GM23248 (cell line): Measurements from ENCODE around the gene PRG2. TPM values are rescaled to one million over a fixed set of nuclear protein-coding genes. Genes with fewer than 3 reads are reported as not detected.

Source experiments
- DNase-seq: peaks from one replicate; pipeline ENCODE4 v3.0.0-alpha.2; 2015
- H2AFZ ChIP-seq: fragments of 200-600 bp; sonication (generic); 2 replicates; pipeline ENCODE4 v1.6.1; 2016; ENCODE audit warnings: antibody characterized with exemption
- H3F3A ChIP-seq: fragments of 200-600 bp; sonication (generic); 2 replicates; pipeline ENCODE4 v1.6.1; 2016; ENCODE audit warnings: mild to moderate bottlenecking, antibody characterized with exemption, mixed run types; ENCODE audit not compliant: insufficient read depth
- H3K27ac ChIP-seq: fragments of 200-600 bp; sonication (generic); 2 replicates; pipeline ENCODE4 v1.5.1; 2016; ENCODE audit warnings: mild to moderate bottlenecking
- H3K27me3 ChIP-seq: fragments of 200-600 bp; sonication (generic); replicated peaks from 2 replicates; pipeline ENCODE4 v1.6.1; 2016; ENCODE audit warnings: mild to moderate bottlenecking; ENCODE audit not compliant: insufficient read depth
- H3K36me3 ChIP-seq: fragments of 200-600 bp; sonication (generic); 2 replicates; pipeline ENCODE4 v1.6.1; 2016; ENCODE audit warnings: low read depth, mild to moderate bottlenecking
- H3K4me1 ChIP-seq: fragments of 200-600 bp; sonication (generic); 2 replicates; pipeline ENCODE4 v1.6.1; 2016; ENCODE audit warnings: mild to moderate bottlenecking; ENCODE audit not compliant: insufficient read depth
- H3K4me2 ChIP-seq: fragments of 200-600 bp; sonication (generic); one replicate; pipeline ENCODE4 v1.6.1; 2016; ENCODE audit warnings: mild to moderate bottlenecking; ENCODE audit not compliant: unreplicated experiment
- H3K4me3 ChIP-seq: fragments of 200-600 bp; sonication (generic); 2 replicates; pipeline ENCODE4 v1.5.1; 2016; ENCODE audit warnings: mild to moderate bottlenecking
- H3K79me2 ChIP-seq: fragments of 200-600 bp; sonication (generic); 2 replicates; pipeline ENCODE4 v1.6.1; 2016; ENCODE audit warnings: mild to moderate bottlenecking; ENCODE audit not compliant: insufficient read depth
- H3K9ac ChIP-seq: fragments of 200-600 bp; sonication (generic); 2 replicates; pipeline ENCODE4 v1.6.1; 2016; ENCODE audit warnings: mild to moderate bottlenecking
- H3K9me2 ChIP-seq: fragments of 200-600 bp; sonication (generic); 2 replicates; pipeline ENCODE4 v1.6.1; 2016; ENCODE audit warnings: mixed run types, mild to moderate bottlenecking, moderate library complexity; ENCODE audit not compliant: insufficient read depth
- H3K9me3 ChIP-seq: fragments of 200-600 bp; sonication (generic); one replicate; pipeline ENCODE4 v1.6.1; 2017; ENCODE audit warnings: low read depth
- H4K20me1 ChIP-seq: fragments of 200-600 bp; sonication (generic); 2 replicates; pipeline ENCODE4 v1.6.0; 2016; ENCODE audit not compliant: insufficient read depth
- EZH2 ChIP-seq: fragments of 200-600 bp; sonication (generic); IDR thresholded peaks from 2 replicates; pipeline ENCODE4 v1.6.1; 2018; ENCODE audit warnings: antibody characterized with exemption, mild to moderate bottlenecking; ENCODE audit not compliant: insufficient read depth, poor library complexity, severe bottlenecking
- EZH2phosphoT487 ChIP-seq: fragments of 200-600 bp; sonication (generic); IDR thresholded peaks from 2 replicates; pipeline ENCODE4 v1.6.1; 2018; ENCODE audit warnings: antibody characterized with exemption, moderate library complexity, mild to moderate bottlenecking, low read depth; ENCODE audit not compliant: insufficient read depth
- WGBS, 2 experiments: methylation state at CpG; one replicate each; pipeline ENCODE4 v1.1.6; 2015 to 2017; ENCODE audit warnings: low lambda C conversion rate in 2 of 2, low coverage in 1 of 2; ENCODE audit errors: missing lambda C conversion rate in 2 of 2; 5-methylcytosine and 5-hydroxymethylcytosine counted together
- in situ Hi-C: fragments of 300-500 bp; cut with MboI; formaldehyde crosslinking; loops from 2 replicates; pipeline ENCODE4 v1.15.0; 2020
- polyA plus RNA-seq: library from polyadenylated mRNA; unstranded; fragments of >200 nt; fragmentation: Nextera tagmentation; extraction: Ambion mirVana; gene quantifications from 2 replicates; pipeline ENCODE4 v1.2.1, GENCODE V29; 2016
- total RNA-seq: library from RNA; depleted of rRNA; stranded (reverse); fragments of >200 nt; shearing (Covaris generic); gene quantifications from 2 replicates; pipeline ENCODE4 v1.2.3, GENCODE V29; 2014

Gene PRG2
- total and polyA plus RNA-seq, 2 experiments from 2014 or later, result 2.2 to 2.8 TPM

- Histone ChIP-seq H3K79me2 (no peaks in the 10 kb centered on the region), H3K4me1 (peaks cover 11% of the 10 kb centered on the region), H4K20me1 (no peaks in the 10 kb centered on the region), H3K4me2 (no peak overlapping the region), H2AFZ (no peak overlapping the region), H3K9me2 (no peaks in the 10 kb centered on the region), H3K27me3 (no peaks in the 10 kb centered on the region), H3K9me3 (no peaks in the 10 kb centered on the region), H3K36me3 (no peaks in the 10 kb centered on the region), H3K9ac (no peak overlapping the region), H3K27ac (no peak overlapping the region), H3F3A (peaks cover 16% of the 10 kb centered on the region), H3K4me3 (no peak overlapping the region)
- WGBS, 2 experiments, result 86 to 90% methylated on average over 4 of the region's 4 CpGs
- TF ChIP-seq EZH2phosphoT487 (no peak), EZH2 (no peak)
- in situ Hi-C loops, result no loop called here
- DNase-seq, result no peak
Measured at GRCh38 chr11:57353852-57354251, 36.6 kb downstream of the PRG2 start.

DNA sequence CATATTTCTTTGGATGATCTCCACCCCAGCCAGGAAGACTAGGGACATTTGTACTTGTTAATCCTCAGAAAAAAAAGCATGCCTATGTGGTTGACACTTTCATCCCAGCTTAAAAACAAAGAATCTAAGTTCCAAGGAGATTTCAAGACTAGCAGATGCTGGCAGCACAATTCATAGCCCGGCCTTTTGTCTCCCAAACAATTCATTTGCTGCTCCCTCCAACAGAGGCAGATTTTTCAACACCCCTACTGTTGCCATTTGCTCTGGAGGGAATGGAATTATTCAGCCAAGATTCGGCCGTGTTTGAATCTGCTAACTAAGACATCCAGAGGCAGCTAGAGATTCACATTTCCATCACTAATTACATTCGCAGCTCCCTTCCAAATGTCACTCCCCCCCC is 37.0 kb downstream of the PRG2 start:
- TF ChIP-seq EZH2phosphoT487, result no peak
- TF ChIP-seq EZH2, result no peak
- no peak overlapping the region for H3K9ac ChIP-seq
- H2AFZ ChIP-seq, result no peak overlapping the region
- no peaks in the 10 kb centered on the region for H3K36me3 ChIP-seq
- no peaks in the 10 kb centered on the region for H3K27me3 ChIP-seq
- H3K27ac ChIP-seq, result no peak overlapping the region
- peaks cover 11% of the 10 kb centered on the region for H3K4me1 ChIP-seq
- WGBS, 2 experiments, result 14 to 17% methylated on average over 4 of the region's 4 CpGs
- H3F3A ChIP-seq, result peaks cover 14% of the 10 kb centered on the region
- no peak overlapping the region for H3K4me3 ChIP-seq
- H4K20me1 ChIP-seq, result no peaks in the 10 kb centered on the region
- DNase-seq, result no peak
- no peaks in the 10 kb centered on the region for H3K9me3 ChIP-seq
- H3K4me2 ChIP-seq, result no peak overlapping the region
- H3K79me2 ChIP-seq, result no peaks in the 10 kb centered on the region
- in situ Hi-C loops, result no loop called here
- no peaks in the 10 kb centered on the region for H3K9me2 ChIP-seq

DNA sequence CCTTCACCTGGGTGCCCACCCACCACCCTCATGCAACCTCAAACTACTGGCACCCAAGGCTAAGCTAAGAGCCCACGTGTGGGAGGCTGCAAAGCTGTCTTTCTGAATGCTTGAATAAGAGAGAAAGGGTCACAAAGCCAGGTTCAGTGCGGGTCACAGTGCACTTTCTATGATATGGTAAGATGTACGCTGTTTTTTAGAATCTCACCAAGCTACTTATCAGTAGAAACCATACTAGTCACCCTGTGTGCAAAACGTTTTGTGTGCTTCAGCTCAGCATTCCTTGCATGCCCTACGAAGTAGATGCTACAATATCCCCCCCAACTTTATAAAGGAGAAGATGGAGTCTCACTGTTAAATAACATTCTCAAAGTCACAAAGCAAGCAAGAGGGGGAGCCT is 37.4 kb downstream of the PRG2 start:
- Histone ChIP-seq H3K27me3 (no peaks in the 10 kb centered on the region), H2AFZ (no peak overlapping the region), H3K79me2 (no peaks in the 10 kb centered on the region), H3F3A (peaks cover 10% of the 10 kb centered on the region), H3K36me3 (no peaks in the 10 kb centered on the region), H3K9me2 (no peaks in the 10 kb centered on the region), H3K4me3 (no peak overlapping the region), H4K20me1 (no peaks in the 10 kb centered on the region), H3K9me3 (no peaks in the 10 kb centered on the region), H3K4me2 (no peak overlapping the region), H3K27ac (no peak overlapping the region), H3K4me1 (peaks cover 7% of the 10 kb centered on the region), H3K9ac (no peak overlapping the region)
- DNase-seq, result no peak
- TF ChIP-seq EZH2phosphoT487, result no peak
- no peak for TF ChIP-seq EZH2
- in situ Hi-C loops, result no loop called here
- whole genome bisulfite sequencing, 2 experiments, result 29 to 39% methylated on average over 5 of the region's 5 CpGs

DNA sequence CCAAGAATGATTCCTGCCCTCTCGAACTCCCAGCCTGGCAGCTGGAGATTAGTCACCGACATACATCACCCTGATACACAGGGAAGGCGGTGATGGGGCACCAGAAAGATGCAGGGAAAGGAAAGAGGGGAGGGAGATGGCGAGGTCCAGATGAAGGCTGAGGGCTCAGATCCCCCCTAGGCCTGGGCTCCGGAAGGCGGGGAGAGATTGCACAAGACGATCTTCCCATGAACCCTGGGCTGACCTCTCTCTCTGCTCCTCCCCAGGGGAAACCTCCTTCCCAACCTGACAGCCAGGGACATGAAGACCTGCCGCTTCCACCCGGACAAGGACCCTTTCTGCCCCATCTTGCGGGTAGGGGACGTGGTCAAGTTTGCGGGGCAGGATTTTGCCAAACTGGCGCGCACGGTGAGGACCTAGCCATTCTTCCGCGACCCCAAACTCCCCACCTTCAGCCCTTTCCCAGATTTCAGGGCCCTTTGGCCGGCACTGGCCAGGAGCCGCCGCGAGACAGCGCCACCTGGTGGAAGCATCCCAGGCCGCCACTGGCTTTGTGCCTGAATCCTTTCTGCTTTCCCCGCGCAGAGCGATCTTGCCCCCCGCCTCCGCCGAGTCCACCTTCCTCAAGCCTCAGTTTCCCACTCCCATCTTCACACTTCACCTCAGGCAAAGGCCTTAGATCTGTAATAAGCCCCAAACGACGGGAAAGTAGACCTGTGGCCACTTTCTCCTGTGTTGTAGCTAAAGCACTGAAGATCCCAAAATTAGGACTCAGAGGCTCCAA is 40.8 kb downstream of the PRG2 start:
- Histone ChIP-seq H3K36me3 (no peaks in the 10 kb centered on the region), H2AFZ (no peak overlapping the region), H3K9me2 (no peaks in the 10 kb centered on the region), H3K9ac (no peak overlapping the region), H4K20me1 (no peaks in the 10 kb centered on the region), H3F3A (no peaks in the 10 kb centered on the region), H3K27ac (no peak overlapping the region), H3K79me2 (no peaks in the 10 kb centered on the region), H3K9me3 (no peaks in the 10 kb centered on the region), H3K4me3 (no peak overlapping the region), H3K4me2 (no peak overlapping the region), H3K4me1 (no peaks in the 10 kb centered on the region), H3K27me3 (no peaks in the 10 kb centered on the region)
- TF ChIP-seq EZH2phosphoT487 (no peak), EZH2 (no peak)
- DNase-seq, result peak; percentile 55
- in situ Hi-C loops, result no loop called here
- WGBS, 2 experiments, result 30 to 36% methylated on average over 28 to 31 of the region's 31 CpGs
